GM19238 (cell line): ENCODE results near the gene RRP8.

Source experiments
- DNase-seq: peaks from one replicate; pipeline ENCODE4 v3.0.0; 2011; ENCODE audit warnings: low spot score; ENCODE audit not compliant: insufficient read length

Gene RRP8

GRCh38 chr11:6601041-6601461 lies 2.4 kb downstream of the RRP8 start:
- DNase-seq, result no peak

GRCh38 chr11:6599881-6600390 lies 3.5 kb downstream of the RRP8 start:
- DNase-seq, result no peak

- DNase-seq, result no peak
These were observed 4.0 kb downstream of the RRP8 start for GRCh38 chr11:6599449-6599848.

- no peak for DNase-seq
These were observed 4.9 kb downstream of the RRP8 start for GRCh38 chr11:6598555-6598954.

GRCh38 chr11:6596239-6596877 lies 7.1 kb downstream of the RRP8 start:
- DNase-seq, result no peak

- DNase-seq, result no peak
These were observed 9.2 kb downstream of the RRP8 start for GRCh38 chr11:6594142-6594768.

- DNase-seq, result no peak
These were observed 15.4 kb downstream of the RRP8 start for GRCh38 chr11:6588018-6588417.

- DNase-seq, result no peak
These were observed 16.0 kb downstream of the RRP8 start for GRCh38 chr11:6587360-6587953.

- no peak for DNase-seq
These were observed 16.7 kb downstream of the RRP8 start for GRCh38 chr11:6586434-6587359.

- DNase-seq, result no peak
These were observed 18.9 kb downstream of the RRP8 start for GRCh38 chr11:6584528-6584927.

GRCh38 chr11:6583584-6583983 lies 19.8 kb downstream of the RRP8 start:
- no peak for DNase-seq

GRCh38 chr11:6579681-6580080 lies 23.7 kb downstream of the RRP8 start:
- no peak for DNase-seq

- DNase-seq, result no peak
These were observed 25.3 kb downstream of the RRP8 start for GRCh38 chr11:6578134-6578533.

GRCh38 chr11:6576471-6577373 lies 26.7 kb downstream of the RRP8 start:
- no peak for DNase-seq

GRCh38 chr11:6574816-6575715 lies 28.4 kb downstream of the RRP8 start:
- no peak for DNase-seq

GRCh38 chr11:6572215-6572614 lies 31.2 kb downstream of the RRP8 start:
- DNase-seq, result no peak

GRCh38 chr11:6571434-6572008 lies 31.9 kb downstream of the RRP8 start:
- DNase-seq, result no peak

GRCh38 chr11:6570691-6571427 lies 32.6 kb downstream of the RRP8 start:
- DNase-seq, result no peak

GRCh38 chr11:6569706-6570105 lies 33.7 kb downstream of the RRP8 start:
- no peak for DNase-seq
